GM19035 (cell line): ENCODE results near the gene SAA4.
"Not testable (repeated sequence)": the region's sequence is repeated elsewhere in the genome, so short reads cannot be mapped to it uniquely, and the experiment has no call there.

Source experiments
- ATAC-seq: cut with Tn5 transposase; IDR thresholded peaks from one replicate; pipeline ENCODE4 v1.9.1; 2021; ENCODE audit not compliant: unreplicated experiment

SAA4 gene

GRCh38 chr11:18236664-18237356, at the start of gene SAA4:
TSS of gene SAA4 (minus strand) at chr11:18236802. CDS start at chr11:18235926, 876 bp downstream.
- ATAC-seq: no peak

- no peak for ATAC-seq
Observed at GRCh38 chr11:18285841-18286240, 49.2 kb upstream of the SAA4 start.

GRCh38 chr11:18282626-18283025, 46.0 kb upstream of the SAA4 start:
- no peak for ATAC-seq

- peak; percentile 95 for ATAC-seq
Observed at GRCh38 chr11:18280438-18281045, 43.9 kb upstream of the SAA4 start.

- ATAC-seq: no peak
Observed at GRCh38 chr11:18277565-18278271, 41.1 kb upstream of the SAA4 start.

- no peak for ATAC-seq
Observed at GRCh38 chr11:18271206-18271605, 34.6 kb upstream of the SAA4 start.

GRCh38 chr11:18270102-18270501, 33.5 kb upstream of the SAA4 start:
- no peak for ATAC-seq

GRCh38 chr11:18269252-18269651, 32.6 kb upstream of the SAA4 start:
- not testable (repeated sequence) for ATAC-seq

GRCh38 chr11:18267335-18268133, 30.9 kb upstream of the SAA4 start:
- ATAC-seq: peak; percentile 54

- no peak for ATAC-seq
Observed at GRCh38 chr11:18265949-18266348, 29.3 kb upstream of the SAA4 start, which contains the start of gene SAA1. TSS of gene SAA1 (plus strand) at chr11:18266264. CDS start at chr11:18266888, 624 bp downstream.

- ATAC-seq: no peak
Observed at GRCh38 chr11:18264677-18265555, 28.3 kb upstream of the SAA4 start.

- no peak for ATAC-seq
Observed at GRCh38 chr11:18264035-18264434, 27.4 kb upstream of the SAA4 start.

- not testable (repeated sequence) for ATAC-seq
Observed at GRCh38 chr11:18262681-18263350, 26.2 kb upstream of the SAA4 start.

- ATAC-seq: no peak
Observed at GRCh38 chr11:18261721-18262120, 25.1 kb upstream of the SAA4 start.

- ATAC-seq: no peak
Observed at GRCh38 chr11:18259259-18259658, 22.7 kb upstream of the SAA4 start.

- no peak for ATAC-seq
Observed at GRCh38 chr11:18254781-18255361, 18.3 kb upstream of the SAA4 start.

- ATAC-seq: no peak
Observed at GRCh38 chr11:18253778-18254338, 17.3 kb upstream of the SAA4 start.

GRCh38 chr11:18253233-18253632, 16.6 kb upstream of the SAA4 start:
- no peak for ATAC-seq

GRCh38 chr11:18248561-18248960, 12.0 kb upstream of the SAA4 start, which contains the start of gene SAA2:
TSS of gene SAA2 (minus strand) at chr11:18248668. CDS start at chr11:18248011, 657 bp downstream.
- ATAC-seq: no peak
